ENCODE results near the gene KSR2.

The KSR2 gene

DNA sequence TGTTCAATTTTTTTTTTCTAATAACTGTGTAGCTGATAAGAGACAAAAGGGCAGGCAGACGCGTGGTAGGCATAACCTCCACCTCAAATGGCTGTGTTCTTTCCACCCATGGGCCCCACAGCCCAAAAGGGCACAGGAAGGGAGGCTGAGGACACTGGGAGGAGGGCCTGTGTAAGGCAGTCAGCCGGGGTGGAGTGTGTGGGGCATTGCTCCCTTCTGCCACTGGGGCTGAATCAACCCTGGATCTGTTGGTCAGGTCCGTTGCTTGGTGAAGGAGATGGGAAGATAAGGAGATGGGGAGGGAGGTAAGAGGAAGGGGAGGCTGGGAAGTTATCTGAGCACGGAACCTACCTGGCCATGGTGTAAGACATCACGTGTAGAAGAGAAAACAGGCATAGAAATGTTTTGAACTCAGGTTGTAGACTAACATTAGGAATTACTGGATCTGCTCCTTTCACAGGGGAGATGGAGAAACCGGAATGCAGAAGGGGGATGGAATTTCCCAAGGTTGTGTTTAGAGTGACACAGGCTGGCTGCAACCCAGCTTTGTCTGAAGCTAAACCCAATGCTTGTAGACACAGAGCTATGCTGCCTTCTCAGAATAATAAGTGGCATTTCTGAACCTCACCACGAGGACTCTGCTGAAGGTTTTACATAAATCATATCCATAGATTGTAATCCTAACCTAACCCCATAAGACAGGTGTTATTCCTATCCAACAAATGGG is 468.9 kb downstream of the KSR2 start:
- DNase-seq (ENCODE audit: low read depth in 2 of 2): no peak

- DNase-seq (ENCODE audit: low read depth in 2 of 2): no peak
Observed at GRCh38 chr12:117498880-117499279, 469.9 kb downstream of the KSR2 start.

DNA sequence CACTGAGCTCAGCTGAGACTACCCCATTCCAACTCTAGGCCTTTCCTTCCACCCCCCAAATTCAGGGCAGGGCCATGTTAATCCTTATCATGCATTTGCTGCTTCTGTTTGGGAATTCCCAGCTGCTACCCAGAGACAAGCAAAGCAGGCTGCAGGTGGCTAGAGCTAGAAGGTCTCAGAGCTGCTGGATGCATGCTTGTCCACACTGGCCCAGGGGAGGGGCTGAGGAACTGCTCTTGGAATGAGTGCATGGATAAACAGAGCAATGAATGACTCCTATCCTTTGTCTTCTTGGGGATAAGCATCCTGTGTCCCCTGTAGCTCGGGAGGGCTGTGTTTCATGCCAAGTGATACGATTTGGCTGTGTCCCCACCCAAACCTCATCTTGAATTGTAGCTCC is 470.5 kb downstream of the KSR2 start:
- DNase-seq (ENCODE audit: low read depth in 2 of 2): no peak

DNA sequence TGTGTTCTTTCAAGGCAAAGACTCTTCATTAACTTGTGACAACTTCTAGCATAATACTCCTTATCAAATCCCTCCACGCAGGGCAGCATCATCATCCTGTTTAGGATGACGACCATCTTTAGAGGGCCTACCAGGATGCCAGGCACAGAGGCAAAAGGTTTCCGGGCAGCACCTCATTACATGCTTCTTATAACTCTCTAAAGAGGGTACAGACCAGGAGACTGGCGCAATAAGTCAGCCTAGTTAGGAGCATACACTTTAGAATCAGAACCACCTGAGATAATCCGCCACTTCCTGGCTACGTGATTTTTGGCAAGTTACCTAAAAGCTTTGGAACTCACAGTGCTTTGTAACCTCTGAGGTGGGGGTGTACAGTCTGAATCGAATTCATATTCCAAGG is 471.4 kb downstream of the KSR2 start:
- DNase-seq (ENCODE audit: low read depth in 2 of 2): no peak

DNA sequence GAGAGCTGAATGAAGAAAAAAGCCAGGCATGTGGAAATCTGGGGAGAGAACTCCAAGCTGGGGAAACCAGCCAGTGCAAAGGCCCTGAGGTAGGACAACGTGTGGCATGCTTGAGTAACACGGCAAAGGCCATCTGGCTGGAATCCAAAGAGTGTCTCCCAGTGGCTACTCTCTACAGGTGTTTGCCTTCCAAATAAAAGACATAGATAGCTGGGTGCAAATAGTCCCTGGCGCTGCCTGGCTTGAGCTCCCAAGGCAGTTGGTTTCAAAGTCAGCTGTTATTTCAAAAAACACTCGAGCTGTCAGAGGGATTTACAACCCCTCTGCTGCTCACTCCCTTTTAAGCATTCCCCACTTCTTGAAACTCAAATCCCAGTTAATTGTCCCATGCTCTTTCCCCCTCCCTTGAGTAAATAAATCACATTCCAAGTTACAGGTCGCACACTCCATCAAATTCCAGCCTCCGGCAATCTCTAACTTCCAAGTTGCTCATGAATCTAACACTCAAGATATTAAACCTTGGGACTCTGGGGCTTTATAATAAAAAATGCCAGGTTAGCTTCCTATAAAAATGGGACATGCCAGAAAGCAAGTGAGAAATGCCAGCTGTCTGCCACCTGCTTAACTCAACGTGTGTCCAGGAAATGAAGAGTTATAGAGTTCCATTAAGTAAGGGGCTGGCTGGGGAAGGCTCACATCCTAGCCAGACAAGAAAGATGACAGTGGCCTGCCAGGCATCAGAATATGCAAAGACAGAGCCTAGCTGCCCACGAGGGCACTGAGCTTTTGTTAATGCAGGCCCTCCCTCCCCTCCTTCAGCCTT is 473.7 kb downstream of the KSR2 start:
- no peak for DNase-seq (ENCODE audit: low read depth in 2 of 2)

- no peak for DNase-seq (ENCODE audit: low read depth in 2 of 2)
Observed at GRCh38 chr12:117491711-117492110, 477.1 kb downstream of the KSR2 start.

GRCh38 chr12:117490130-117490529 is 478.7 kb downstream of the KSR2 start:
- DNase-seq (ENCODE audit: low read depth in 2 of 2): no peak

- DNase-seq (ENCODE audit: low read depth in 2 of 2): no peak
Observed at GRCh38 chr12:117489671-117490070, 479.1 kb downstream of the KSR2 start.

- no peak for DNase-seq (ENCODE audit: low read depth in 2 of 2)
Observed at GRCh38 chr12:117486840-117487659, 481.7 kb downstream of the KSR2 start.

GRCh38 chr12:117485984-117486839 is 482.6 kb downstream of the KSR2 start:
- no peak for DNase-seq (ENCODE audit: low read depth in 2 of 2)

DNA sequence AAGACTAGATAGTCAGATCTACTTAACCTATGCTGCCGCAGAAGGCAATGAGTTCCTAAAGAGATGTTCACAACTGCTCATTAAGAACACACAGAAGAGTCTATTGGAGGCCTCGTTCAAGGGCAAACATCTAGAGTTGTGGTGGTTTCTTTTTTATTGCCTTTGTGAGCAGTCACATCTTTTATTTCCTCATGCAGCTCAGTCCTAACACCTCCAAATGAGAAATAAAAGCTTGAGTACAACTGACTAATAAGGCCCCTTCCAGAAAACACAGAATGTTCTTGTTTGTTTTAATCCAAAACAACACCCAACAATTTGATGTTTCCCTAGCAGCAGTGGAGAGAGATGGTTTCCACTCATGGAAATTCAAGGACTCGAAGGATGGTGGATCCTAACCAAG is 483.9 kb downstream of the KSR2 start:
- DNase-seq (ENCODE audit: low read depth in 2 of 2): no peak

GRCh38 chr12:117483501-117483900 is 485.3 kb downstream of the KSR2 start:
- DNase-seq (ENCODE audit: low read depth in 2 of 2): no peak

DNA sequence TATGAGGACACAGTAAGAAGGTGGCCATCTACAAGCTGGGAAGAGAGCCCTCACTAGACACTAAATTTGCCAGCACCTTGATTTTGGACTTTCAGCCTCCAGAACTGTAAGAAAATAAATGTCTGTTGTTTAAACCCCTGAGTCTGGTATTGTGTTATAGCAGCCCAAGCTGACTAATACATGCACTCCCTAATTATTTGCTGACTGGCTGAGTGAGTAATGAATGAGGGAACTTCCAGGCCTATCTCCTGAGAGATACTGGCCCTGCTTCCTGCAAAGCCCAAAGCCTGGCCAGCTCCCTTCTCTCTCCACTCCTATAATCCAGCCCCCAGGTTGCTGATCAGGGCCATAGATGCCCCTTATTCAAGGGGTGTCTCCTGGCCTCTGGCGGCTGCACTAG is 487.3 kb downstream of the KSR2 start:
- no peak for DNase-seq (ENCODE audit: low read depth in 2 of 2)

GRCh38 chr12:117476341-117476740 is 492.4 kb downstream of the KSR2 start:
- DNase-seq (ENCODE audit: low read depth in 2 of 2): no peak

DNA sequence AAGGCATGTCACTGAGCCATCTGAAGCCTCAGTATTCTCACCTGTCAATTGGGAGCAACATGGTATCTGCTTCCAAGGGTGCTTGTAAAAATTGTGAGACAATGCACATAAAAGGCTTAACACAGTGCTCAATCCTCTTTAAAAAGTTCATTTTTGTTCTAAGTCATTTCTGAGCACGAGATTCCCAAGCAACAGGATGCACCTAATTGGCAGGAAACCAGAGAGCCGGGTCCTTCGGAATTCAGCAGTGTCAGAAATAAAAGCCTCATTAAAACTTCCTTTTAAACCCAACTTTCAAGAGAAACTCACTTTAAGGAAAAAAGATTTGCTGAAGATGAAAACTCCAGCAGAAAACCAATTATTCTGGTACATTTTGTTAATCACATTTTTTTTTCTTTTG is 494.9 kb downstream of the KSR2 start:
- no peak for DNase-seq (ENCODE audit: low read depth in 2 of 2)

- DNase-seq (ENCODE audit: low read depth in 2 of 2): no peak
Observed at GRCh38 chr12:117472983-117473382, 495.8 kb downstream of the KSR2 start.

DNA sequence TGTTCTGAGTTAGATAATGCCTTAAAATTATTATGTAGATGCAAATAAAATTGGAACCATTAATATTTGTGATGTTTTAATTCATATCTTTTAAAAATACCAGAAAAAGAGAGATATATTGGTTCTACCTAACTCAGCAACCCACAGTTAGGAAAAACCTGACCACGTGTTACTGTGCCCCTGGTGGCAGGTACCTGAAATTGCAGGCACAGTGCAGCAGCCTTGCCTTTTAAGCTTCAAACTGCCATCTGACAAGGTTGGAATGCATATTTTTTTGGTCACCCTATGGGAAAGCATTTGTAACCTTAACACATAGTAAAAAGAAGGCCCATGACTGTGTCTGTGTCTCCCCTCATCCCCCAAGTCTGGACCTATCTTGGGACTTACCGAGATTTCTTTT is 498.0 kb downstream of the KSR2 start:
- no peak for DNase-seq (ENCODE audit: low read depth in 2 of 2)

GRCh38 chr12:117469883-117470483 is 498.8 kb downstream of the KSR2 start:
- no peak for DNase-seq (ENCODE audit: low read depth in 2 of 2)

DNA sequence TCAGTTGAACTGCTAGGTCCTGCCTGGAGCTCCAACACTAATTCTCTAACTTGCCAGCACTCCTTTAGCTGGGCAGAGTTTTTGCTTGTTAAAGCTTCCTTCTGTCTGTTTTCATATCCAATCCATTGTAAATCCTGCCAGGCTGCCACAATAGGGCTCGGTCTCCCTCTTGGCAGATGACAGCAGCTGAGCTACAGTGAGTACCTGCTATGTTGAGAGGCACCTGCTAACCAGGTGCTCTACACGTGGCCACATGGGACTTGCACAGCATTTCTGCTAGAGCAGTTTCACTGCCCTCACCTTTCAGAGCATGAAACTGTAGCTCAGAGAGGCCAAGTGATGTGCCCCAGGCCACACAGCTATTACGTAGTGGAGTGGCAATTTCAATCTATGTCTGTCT is 500.8 kb downstream of the KSR2 start:
- no peak for DNase-seq (ENCODE audit: low read depth in 2 of 2)

DNA sequence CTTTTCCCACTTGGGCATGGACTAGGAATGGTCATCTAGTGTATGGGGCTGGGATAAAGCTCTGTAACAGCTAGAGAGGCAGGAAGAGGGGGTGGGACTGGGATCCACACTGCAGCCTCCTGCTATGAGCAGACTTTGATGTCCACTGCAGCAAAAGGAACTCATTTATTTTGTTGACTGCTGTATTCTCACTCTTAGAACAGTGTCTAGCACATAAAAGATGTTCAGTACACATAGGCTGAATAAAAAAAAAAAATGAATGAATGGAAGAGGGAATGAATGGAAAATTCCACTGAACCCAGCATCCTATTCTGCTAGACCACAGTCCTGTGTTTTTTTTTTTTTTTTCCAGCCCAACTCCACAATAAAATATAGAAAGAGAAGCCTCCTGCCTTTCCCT is 501.2 kb downstream of the KSR2 start:
- no peak for DNase-seq (ENCODE audit: low read depth in 2 of 2)

Measured in fibroblast of skin of left quadriceps (primary cell).